NCI-H460 (cell line): ENCODE measurements around the gene KANSL1. TPM values are rescaled to one million over a fixed set of nuclear protein-coding genes. Genes with fewer than 3 reads are reported as not detected.

Source experiments
- DNase-seq: peaks from one replicate; pipeline ENCODE4 v3.0.0-alpha.2; 2016; ENCODE audit warnings: low read depth; ENCODE audit errors: extremely low read depth
- total RNA-seq: library from RNA; depleted of rRNA; stranded (reverse); fragments of >200 nt; shearing (Covaris generic); gene quantifications from 2 replicates; pipeline ENCODE4 v1.2.3, GENCODE V29; 2014

The KANSL1 gene
- total RNA-seq, 1 experiment from 2014 or later, result 20.4 TPM

- no peak for DNase-seq
These were observed 22.4 kb downstream of the KANSL1 start for GRCh38 chr17:46170639-46171429.

- no peak for DNase-seq
These were observed 23.2 kb downstream of the KANSL1 start for GRCh38 chr17:46169913-46170638.

GRCh38 chr17:46167826-46168569 lies 25.2 kb downstream of the KANSL1 start:
- DNase-seq, result no peak

- DNase-seq, result no peak
These were observed 26.0 kb downstream of the KANSL1 start for GRCh38 chr17:46167267-46167666.

GRCh38 chr17:46166692-46167249 lies 26.5 kb downstream of the KANSL1 start:
- DNase-seq, result no peak

- DNase-seq, result no peak
These were observed 29.2 kb downstream of the KANSL1 start for GRCh38 chr17:46163929-46164594.

GRCh38 chr17:46163316-46163715 lies 29.9 kb downstream of the KANSL1 start:
- no peak for DNase-seq

- no peak for DNase-seq
These were observed 30.4 kb downstream of the KANSL1 start for GRCh38 chr17:46162866-46163265.

- no peak for DNase-seq
These were observed 33.1 kb downstream of the KANSL1 start for GRCh38 chr17:46160169-46160568.

GRCh38 chr17:46159686-46160085 lies 33.5 kb downstream of the KANSL1 start:
- no peak for DNase-seq

GRCh38 chr17:46158323-46159296 lies 34.6 kb downstream of the KANSL1 start:
- no peak for DNase-seq

- no peak for DNase-seq
These were observed 35.7 kb downstream of the KANSL1 start for GRCh38 chr17:46157443-46158062.

- no peak for DNase-seq
These were observed 38.9 kb downstream of the KANSL1 start for GRCh38 chr17:46154151-46154816.

GRCh38 chr17:46152423-46152822 lies 40.8 kb downstream of the KANSL1 start:
- no peak for DNase-seq

- no peak for DNase-seq
These were observed 41.5 kb downstream of the KANSL1 start for GRCh38 chr17:46151762-46152161.

- DNase-seq, result no peak
These were observed 42.8 kb downstream of the KANSL1 start for GRCh38 chr17:46150216-46150963.

- DNase-seq, result no peak
These were observed 45.0 kb downstream of the KANSL1 start for GRCh38 chr17:46148247-46148646.

- DNase-seq, result no peak
These were observed 45.9 kb downstream of the KANSL1 start for GRCh38 chr17:46147296-46147695.
